K562 (cell line): ENCODE measurements around the gene PAF1. TPM values are rescaled to one million over a fixed set of nuclear protein-coding genes. Genes with fewer than 3 reads are reported as not detected.
A peak's percentile ranks its signal among the peaks of the same experiment; 100 is the strongest.

Experiments used
- AFF1 ChIP-seq, 2 experiments: fragments of 450-650 bp; IDR thresholded peaks; 2 replicates each; pipeline ENCODE4 v1.6.1; 2018; ENCODE audit warnings: mild to moderate bottlenecking in 2 of 2, low read depth in 1 of 2; ENCODE audit not compliant: partially characterized antibody in 2 of 2
- ATF7 ChIP-seq: fragments of 450-650 bp; IDR thresholded peaks from 2 replicates; pipeline ENCODE4 v1.7.1; 2014; ENCODE audit warnings: mild to moderate bottlenecking, moderate library complexity
- BMI1 ChIP-seq: fragments of 150-350 bp; IDR thresholded peaks from 2 replicates; pipeline ENCODE4 v1.6.1; 2014; ENCODE audit warnings: low read length
- CBX5 ChIP-seq: IDR thresholded peaks from 2 replicates; pipeline ENCODE4 v1.6.1; 2014; ENCODE audit warnings: low read depth, borderline replicate concordance
- CREM ChIP-seq: IDR thresholded peaks from 2 replicates; pipeline ENCODE4 v1.6.1; 2014; ENCODE audit warnings: antibody characterized with exemption, low read depth
- EP400 ChIP-seq: fragments of 450-650 bp; IDR thresholded peaks from 2 replicates; pipeline ENCODE4 v1.6.1; 2017; ENCODE audit warnings: antibody characterized with exemption, mild to moderate bottlenecking, moderate library complexity
- FOXK1 ChIP-seq: sonication (generic); formaldehyde crosslinking; IDR thresholded peaks from 2 replicates; pipeline ENCODE4 v1.8.0; 2022; ENCODE audit warnings: missing genetic modification reagents, mild to moderate bottlenecking, borderline replicate concordance
- FOXK2 ChIP-seq, 2 experiments: fragments of 450-650 bp; IDR thresholded peaks in 1 of 2; conservative IDR thresholded peaks in 1 of 2; 2 replicates each; pipeline ENCODE4 v1.6.1; 2016; ENCODE audit warnings: low read depth in 2 of 2, mild to moderate bottlenecking in 1 of 2
- FUS ChIP-seq: fragments of 200-400 bp; formaldehyde crosslinking; optimal IDR thresholded peaks from 2 replicates; pipeline ENCODE3; 2017; ENCODE audit warnings: low read depth, low read length
- MAX ChIP-seq: sonication (generic); formaldehyde crosslinking; IDR thresholded peaks from 2 replicates; pipeline ENCODE4 v1.9.0; 2022; ENCODE audit warnings: mild to moderate bottlenecking, missing genetic modification reagents
- NUFIP1 ChIP-seq: fragments of 450-650 bp; IDR thresholded peaks from 2 replicates; pipeline ENCODE4 v1.6.1; 2018; ENCODE audit not compliant: partially characterized antibody
- POLR2AphosphoS2 ChIP-seq: IDR thresholded peaks from 2 replicates; pipeline ENCODE4 v1.6.1; 2012; ENCODE audit warnings: low read length, improper control_type of control experiment
- THRA ChIP-seq: fragments of 450-650 bp; IDR thresholded peaks from 2 replicates; pipeline ENCODE4 v1.6.1; 2017; ENCODE audit warnings: mild to moderate bottlenecking, moderate library complexity
- ZMIZ1 ChIP-seq, 2 experiments: fragments of 150-350 bp in 1 of 2; IDR thresholded peaks; 2 replicates each; pipeline ENCODE4 v1.6.1; 2012 to 2016; ENCODE audit warnings: low read depth in 2 of 2, low read length in 2 of 2, mild to moderate bottlenecking in 1 of 2, moderate library complexity in 1 of 2
- ZNF224 ChIP-seq: sonication (generic); formaldehyde crosslinking; IDR thresholded peaks from 2 replicates; pipeline ENCODE4 v1.8.0; 2022; ENCODE audit warnings: mild to moderate bottlenecking, missing genetic modification reagents
- ZNF263 ChIP-seq: sonication (generic); formaldehyde crosslinking; IDR thresholded peaks from 2 replicates; pipeline ENCODE4 v1.8.0; 2022; ENCODE audit warnings: mild to moderate bottlenecking, missing genetic modification reagents, borderline replicate concordance
- ZNF57 ChIP-seq: fragments of 450-650 bp; formaldehyde crosslinking; IDR thresholded peaks from 2 replicates; pipeline ENCODE4 v1.4.0; 2020; ENCODE audit warnings: mild to moderate bottlenecking, moderate library complexity
- ZSCAN29 ChIP-seq: fragments of 450-650 bp; IDR thresholded peaks from 2 replicates; pipeline ENCODE4 v1.6.1; 2017
- polyA plus RNA-seq, 8 experiments: library from polyadenylated mRNA; depleted of rRNA in 4 of 8; stranded (reverse) in 5 of 8; unstranded in 3 of 8; fragments of >200 nt; fragmentation: Nextera tagmentation in 2 of 8; fragmentation: Illumina TruSeq in 1 of 8; extraction: Ambion mirVana in 2 of 8; extraction: Trizol in 1 of 8; gene quantifications; 2 replicates each; pipeline versions ENCODE4 v1.2.1 to v1.2.3, GENCODE V29; 2011 to 2014; ENCODE audit warnings: inconsistent platforms in 1 of 8, missing spikeins in 1 of 8
- total RNA-seq, 7 experiments: library from RNA; depleted of rRNA in 6 of 7; stranded (reverse); fragments of >200 nt in 6 of 7; fragmentation: Illumina TruSeq in 2 of 7; extraction: Trizol in 2 of 7; gene quantifications; 2 replicates each; pipeline versions ENCODE4 v1.2.1 to v1.2.3, GENCODE V29; 2011 to 2021; ENCODE audit warnings: low replicate concordance in 1 of 7

Gene PAF1
- total and polyA plus RNA-seq, 9 of the 15 experiments (the other 6 are each of a cell fraction or from before 2014, with no cell fraction given): 1.5 to 45.0 (median 33.8) TPM

GRCh38 chr19:39402346-39403300 lies 11.7 kb upstream of the PAF1 start (continued):
- TF ChIP-seq ZMIZ1 (IDR thresholded peaks at IDR 0.05; ENCODE audit: low read depth in 2 of 2, low read length in 2 of 2) (peak in 1 of 2 experiments; percentile 46; a peak in 1 of 4 replicates), POLR2AphosphoS2 (no peak), BMI1 (no peak), AFF1 (IDR thresholded peaks at IDR 0.05; ENCODE audit: low read depth in 1 of 2, partially characterized antibody in 2 of 2) (peak in 1 of 2 experiments; percentile 92), ATF7 (peak; percentile 67; the same call in 1 of the 2 replicates), THRA (no peak), ZNF263 (peak; percentile 71; the same call in 1 of the 2 replicates), FUS (no peak), ZNF224 (CRISPR knock-in tag) (no peak), CREM (peak; percentile 77), ZSCAN29 (0 out of 2 replicates have a peak, but pooled peaks have one; percentile 38), ZNF57 (CRISPR knock-in tag) (0 out of 2 replicates have a peak, but pooled peaks have one; percentile 53), NUFIP1 (no peak), FOXK2 (conservative IDR thresholded peaks at IDR 0.05 in 1 of 2, IDR thresholded peaks at IDR 0.05 in 1 of 2; ENCODE audit: low read depth in 2 of 2) (peak; percentile 67 to 83), FOXK1 (CRISPR knock-in tag) (peak; percentile 83; the same call in 1 of the 2 replicates), MAX (CRISPR knock-in tag) (peak; percentile 94), EP400 (peak; percentile 72), CBX5 (peak; percentile 57; the same call in 1 of the 2 replicates)
